ENCODE data around the gene PPIL4. TPM values are rescaled to one million over a fixed set of nuclear protein-coding genes. Genes with fewer than 3 reads are reported as not detected.

PPIL4 gene
- total and polyA plus RNA-seq, 8 donors, result 22.4 to 77.0 (median 63.5) TPM

- Histone ChIP-seq H3K27ac (no peak overlapping the region), H3K4me1 (no peaks in the 10 kb centered on the region), H3K27me3 (no peaks in the 10 kb centered on the region), H3K36me3 (no peaks in the 10 kb centered on the region), H3K4me3 (no peak overlapping the region), H3K9me3 (no peaks in the 10 kb centered on the region)
- intact Hi-C loops (cut with DNase I), result no loop called here
- TF ChIP-seq CTCF (IDR thresholded peaks at IDR 0.05), result no peak
- DNase-seq (no peak), ATAC-seq (no peak)
Measured at GRCh38 chr6:149493761-149494320, 52.0 kb downstream of the PPIL4 start.

GRCh38 chr6:149492798-149493343 lies 53.0 kb downstream of the PPIL4 start:
- no peak overlapping the region for H3K4me3 ChIP-seq
- ATAC-seq, result no peak
- no peak for TF ChIP-seq CTCF (IDR thresholded peaks at IDR 0.05)
- intact Hi-C loops (cut with DNase I), result no loop called here
- H3K27me3 ChIP-seq, result no peaks in the 10 kb centered on the region
- H3K9me3 ChIP-seq, result no peaks in the 10 kb centered on the region
- H3K36me3 ChIP-seq, result no peaks in the 10 kb centered on the region
- DNase-seq, result no peak
- no peaks in the 10 kb centered on the region for H3K4me1 ChIP-seq
- no peak overlapping the region for H3K27ac ChIP-seq

GRCh38 chr6:149489967-149490366 lies 55.9 kb downstream of the PPIL4 start:
- TF ChIP-seq CTCF (IDR thresholded peaks at IDR 0.05), result no peak
- no peaks in the 10 kb centered on the region for H3K27me3 ChIP-seq
- intact Hi-C loops (cut with DNase I), result no loop called here
- ATAC-seq (no peak), DNase-seq (no peak)
- H3K36me3 ChIP-seq, result no peaks in the 10 kb centered on the region
- H3K4me3 ChIP-seq, result no peak overlapping the region
- H3K9me3 ChIP-seq, result no peaks in the 10 kb centered on the region
- H3K4me1 ChIP-seq, result peaks cover 0 to 7% of the 10 kb centered on the region in 2 donors
- H3K27ac ChIP-seq, result no peak overlapping the region

- H3K27me3 ChIP-seq, result no peaks in the 10 kb centered on the region
- peak; percentile 16 for ATAC-seq
- no peak overlapping the region for H3K27ac ChIP-seq
- no peaks in the 10 kb centered on the region for H3K36me3 ChIP-seq
- intact Hi-C loops (cut with DNase I), result no loop called here
- DNase-seq, result no peak
- no peak for TF ChIP-seq CTCF (IDR thresholded peaks at IDR 0.05)
- H3K4me1 ChIP-seq, result peaks cover 4 to 19% of the 10 kb centered on the region in 2 donors
- no peaks in the 10 kb centered on the region for H3K9me3 ChIP-seq
- H3K4me3 ChIP-seq, result no peak overlapping the region
Measured at GRCh38 chr6:149488815-149489214, 57.0 kb downstream of the PPIL4 start.

GRCh38 chr6:149487316-149487715 lies 58.5 kb downstream of the PPIL4 start:
- DNase-seq (no peak), ATAC-seq (no peak)
- H3K27me3 ChIP-seq, result no peaks in the 10 kb centered on the region
- no peak overlapping the region for H3K4me3 ChIP-seq
- H3K4me1 ChIP-seq, result peaks cover 10 to 34% of the 10 kb centered on the region in 2 donors
- intact Hi-C loops (cut with DNase I), result no loop called here
- H3K27ac ChIP-seq, result no peak overlapping the region
- no peak for TF ChIP-seq CTCF (IDR thresholded peaks at IDR 0.05)
- no peaks in the 10 kb centered on the region for H3K9me3 ChIP-seq
- H3K36me3 ChIP-seq, result no peaks in the 10 kb centered on the region

Measured in left lung (tissue), 10 donors.